Lower leg skin (tissue), 3 donors: Measurements from ENCODE around the gene BLTP3A.

ENCODE experiments used
- POLR2A ChIP-seq, 2 donors: fragments of 450-650 bp; IDR thresholded peaks; one replicate each; pipeline ENCODE4 v1.6.1; 2016 to 2017; ENCODE audit warnings: antibody characterized with exemption in 2 of 2, mild to moderate bottlenecking in 1 of 2, moderate library complexity in 1 of 2
- TF ChIP-seq, protein P1 (sequence below), 3 donors: fragments of 450-650 bp; IDR thresholded peaks; one replicate each; pipeline ENCODE4 v1.5.1; 2016; ENCODE audit warnings: antibody characterized with exemption in 3 of 3, mild to moderate bottlenecking in 3 of 3, moderate library complexity in 2 of 3

DNA sequence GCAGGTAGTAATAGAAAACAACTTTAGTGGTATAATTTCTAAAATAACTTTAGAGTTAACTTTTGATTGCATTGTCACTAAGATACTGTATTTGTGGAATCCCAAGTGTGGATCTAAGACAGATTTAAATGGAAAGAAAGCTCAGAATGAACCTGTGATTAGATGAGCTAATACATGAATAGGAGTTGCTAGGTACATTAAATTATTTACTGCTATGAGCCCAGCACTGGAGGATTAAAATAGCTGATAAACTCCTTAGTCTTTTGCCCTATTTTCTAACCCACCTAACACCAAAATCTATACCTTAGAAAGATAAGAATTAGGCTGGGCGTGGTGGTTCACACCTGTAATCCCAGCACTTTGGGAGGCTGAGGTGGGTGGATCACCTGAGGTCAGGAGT lies 23.7 kb upstream of the BLTP3A start:
- TF ChIP-seq, protein P1, sequence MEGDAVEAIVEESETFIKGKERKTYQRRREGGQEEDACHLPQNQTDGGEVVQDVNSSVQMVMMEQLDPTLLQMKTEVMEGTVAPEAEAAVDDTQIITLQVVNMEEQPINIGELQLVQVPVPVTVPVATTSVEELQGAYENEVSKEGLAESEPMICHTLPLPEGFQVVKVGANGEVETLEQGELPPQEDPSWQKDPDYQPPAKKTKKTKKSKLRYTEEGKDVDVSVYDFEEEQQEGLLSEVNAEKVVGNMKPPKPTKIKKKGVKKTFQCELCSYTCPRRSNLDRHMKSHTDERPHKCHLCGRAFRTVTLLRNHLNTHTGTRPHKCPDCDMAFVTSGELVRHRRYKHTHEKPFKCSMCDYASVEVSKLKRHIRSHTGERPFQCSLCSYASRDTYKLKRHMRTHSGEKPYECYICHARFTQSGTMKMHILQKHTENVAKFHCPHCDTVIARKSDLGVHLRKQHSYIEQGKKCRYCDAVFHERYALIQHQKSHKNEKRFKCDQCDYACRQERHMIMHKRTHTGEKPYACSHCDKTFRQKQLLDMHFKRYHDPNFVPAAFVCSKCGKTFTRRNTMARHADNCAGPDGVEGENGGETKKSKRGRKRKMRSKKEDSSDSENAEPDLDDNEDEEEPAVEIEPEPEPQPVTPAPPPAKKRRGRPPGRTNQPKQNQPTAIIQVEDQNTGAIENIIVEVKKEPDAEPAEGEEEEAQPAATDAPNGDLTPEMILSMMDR (IDR thresholded peaks at IDR 0.05), result no peak
- no peak for TF ChIP-seq POLR2A (IDR thresholded peaks at IDR 0.05)
